B cell (primary cell): Measurements from ENCODE around the gene C17orf67. TPM values are rescaled to one million over a fixed set of nuclear protein-coding genes. Genes with fewer than 3 reads are reported as not detected.

ENCODE experiments used
- ATAC-seq: fragments of 200-7000 bp; cut with Tn5 transposase; one replicate; pipeline ENCODE4 v1.10.0; 2021; ENCODE audit warnings: low read depth, mild to moderate bottlenecking, moderate number of reproducible peaks, moderate library complexity
- CTCF ChIA-PET: fragments of 350-600 bp; sonication (Branson Sonifier 250); formaldehyde crosslinking; loops from one replicate; lab custom pipeline; 2021; ENCODE audit warnings: antibody characterized with exemption, inconsistent platforms; lab: Charles Lee
- POLR2A ChIA-PET: fragments of 350-600 bp; sonication (Branson Sonifier 250); formaldehyde crosslinking; loops from one replicate; lab custom pipeline; 2021; ENCODE audit warnings: antibody characterized with exemption; lab: Charles Lee
- DNase-seq: peaks from one replicate; pipeline ENCODE4 v3.0.0; 2013
- H2AFZ ChIP-seq: 2 replicates; pipeline ENCODE4 v1.6.1; 2012; ENCODE audit warnings: mild to moderate bottlenecking, low read depth, low read length; ENCODE audit not compliant: insufficient read depth, poor library complexity, severe bottlenecking
- H3K27ac ChIP-seq, 2 donors: 1 replicate in 1 of 2; 2 replicates in 1 of 2; pipeline ENCODE4 v1.5.1; 2012 to 2013; ENCODE audit warnings: low read length in 2 of 2, mild to moderate bottlenecking in 2 of 2, moderate library complexity in 1 of 2
- H3K27me3 ChIP-seq, 4 experiments: fragments of 200-600 bp in 1 of 4; sonication (generic) in 1 of 4; replicated peaks in 1 of 4; 1 replicate in 2 of 4; 2 replicates in 2 of 4; pipeline versions ENCODE4 v1.6.1 to v1.7.0; 2013 to 2016; ENCODE audit warnings: low read length in 3 of 4, mild to moderate bottlenecking in 2 of 4, mixed read lengths in 1 of 4, moderate library complexity in 1 of 4; ENCODE audit not compliant: insufficient read depth in 4 of 4, control insufficient read depth in 3 of 4; ENCODE audit errors: control extremely low read depth in 1 of 4
- H3K36me3 ChIP-seq, 2 experiments: replicated peaks in 1 of 2; 1 replicate in 1 of 2; 2 replicates in 1 of 2; pipeline versions ENCODE4 v1.6.1 to v1.7.1; 2013; ENCODE audit warnings: low read length in 1 of 2; ENCODE audit not compliant: insufficient read depth in 2 of 2, control insufficient read depth in 1 of 2; ENCODE audit errors: control extremely low read depth in 1 of 2, extremely low read depth in 1 of 2
- H3K4me1 ChIP-seq, 2 donors: fragments of 200-600 bp in 1 of 2; sonication (generic) in 1 of 2; 1 replicate in 1 of 2; 2 replicates in 1 of 2; pipeline versions ENCODE4 v1.5.1 to v1.6.1; 2013 to 2017; ENCODE audit warnings: low read length in 2 of 2; ENCODE audit not compliant: control insufficient read depth in 2 of 2, insufficient read depth in 2 of 2
- H3K4me2 ChIP-seq: replicated peaks from 2 replicates; pipeline ENCODE3; 2012; ENCODE audit warnings: mild to moderate bottlenecking, low read depth, low read length; ENCODE audit not compliant: poor library complexity, severe bottlenecking
- H3K4me3 ChIP-seq, 5 experiments: fragments of 200-600 bp in 1 of 5; sonication (generic) in 1 of 5; 1 replicate in 3 of 5; 2 replicates in 2 of 5; pipeline versions ENCODE4 v1.5.1 to v1.7.0; 2011 to 2016; ENCODE audit warnings: low read length in 4 of 5, mild to moderate bottlenecking in 4 of 5, low read depth in 2 of 5, control low read depth in 1 of 5, moderate library complexity in 1 of 5; ENCODE audit not compliant: insufficient read depth in 1 of 5; ENCODE audit errors: control extremely low read depth in 1 of 5, extremely low read depth in 1 of 5
- H3K79me2 ChIP-seq: fragments of 200-600 bp; sonication (generic); one replicate; pipeline ENCODE4 v1.6.0; 2016; ENCODE audit warnings: low read length; ENCODE audit not compliant: control insufficient read depth, insufficient read depth
- H3K9ac ChIP-seq: fragments of 200-600 bp; sonication (generic); 2 replicates; pipeline ENCODE4 v1.6.1; 2017; ENCODE audit warnings: mild to moderate bottlenecking, low read length, moderate library complexity
- H3K9me3 ChIP-seq, 3 donors: one replicate each; pipeline versions ENCODE4 v1.6.1 to v1.7.1; 2013; ENCODE audit warnings: low read length in 2 of 3; ENCODE audit not compliant: control insufficient read depth in 2 of 3, insufficient read depth in 1 of 3; ENCODE audit errors: control extremely low read depth in 1 of 3
- H4K20me1 ChIP-seq: 2 replicates; pipeline ENCODE4 v1.6.0; 2012; ENCODE audit warnings: mild to moderate bottlenecking, low read length; ENCODE audit not compliant: insufficient read depth, control insufficient read depth, poor library complexity, severe bottlenecking
- H3K27ac Mint-ChIP-seq: one replicate; pipeline ENCODE4 v1.8.0; 2021; ENCODE audit warnings: mixed read lengths
- H3K27me3 Mint-ChIP-seq: one replicate; pipeline ENCODE4 v1.8.0; 2021; ENCODE audit warnings: mixed read lengths
- H3K4me1 Mint-ChIP-seq: one replicate; pipeline ENCODE4 v1.8.0; 2021; ENCODE audit warnings: mixed read lengths
- H3K4me3 Mint-ChIP-seq: one replicate; pipeline ENCODE4 v1.8.0; 2021; ENCODE audit warnings: mixed read lengths
- H3K9me3 Mint-ChIP-seq: one replicate; pipeline ENCODE4 v1.8.0; 2022; ENCODE audit warnings: mixed read lengths; ENCODE audit not compliant: insufficient read depth
- EZH2 ChIP-seq: IDR thresholded peaks from 2 replicates; pipeline ENCODE4 v1.6.1; 2012; ENCODE audit warnings: borderline replicate concordance, low read depth, mild to moderate bottlenecking, moderate library complexity, low read length; ENCODE audit not compliant: insufficient read depth, poor library complexity, severe bottlenecking
- WGBS: methylation state at CpG from one replicate; pipeline ENCODE4 v1.1.5; 2013; ENCODE audit warnings: missing lambda C conversion rate; ENCODE audit not compliant: insufficient coverage; 5-methylcytosine and 5-hydroxymethylcytosine counted together
- intact Hi-C: fragments of 100-400 bp; cut with micrococcal nuclease; formaldehyde crosslinking; loops from one replicate; pipeline ENCODE4 v1.10.0; 2022
- polyA plus RNA-seq: library from polyadenylated mRNA; depleted of rRNA; stranded (reverse); fragments of >200 nt; gene quantifications from 2 replicates; pipeline ENCODE4 v1.2.3, GENCODE V29; 2012
- total RNA-seq, 2 donors: library from RNA; stranded (reverse); fragments of 120-200 nt in 1 of 2; gene quantifications; 1 replicate in 1 of 2; 2 replicates in 1 of 2; pipeline versions ENCODE4 v1.2.3 to v1.2.4, GENCODE V29; 2013 to 2022
- TF ChIP-seq, protein P1 (sequence below): fragments of 200-600 bp; IDR thresholded peaks from one replicate; pipeline ENCODE4 v1.8.0; 2022; ENCODE audit warnings: antibody characterized with exemption, mild to moderate bottlenecking

C17orf67 gene
- total and polyA plus RNA-seq, 2 donors (not counting 1 experiment from before 2014, with no cell fraction given), result 5.0 to 10.0 TPM

- ATAC-seq, result no peak
Observed at GRCh38 chr17:56812901-56813388, 20.8 kb downstream of the C17orf67 start.

More at GRCh38 chr17:56812901-56813388, 20.8 kb downstream of the C17orf67 start:
- Histone ChIP-seq H4K20me1 (no peaks in the 10 kb centered on the region), H3K9me3 (no peaks in the 10 kb centered on the region), H3K9ac (no peak overlapping the region), H3K27ac (no peak overlapping the region), H3K4me2 (no peak overlapping the region), H3K36me3 (no peaks in the 10 kb centered on the region), H3K4me3 (no peak overlapping the region), H3K79me2 (no peaks in the 10 kb centered on the region), H2AFZ (no peak overlapping the region), H3K4me1 (no peaks in the 10 kb centered on the region), H3K27me3 (no peaks in the 10 kb centered on the region)
- TF ChIP-seq, protein P1, sequence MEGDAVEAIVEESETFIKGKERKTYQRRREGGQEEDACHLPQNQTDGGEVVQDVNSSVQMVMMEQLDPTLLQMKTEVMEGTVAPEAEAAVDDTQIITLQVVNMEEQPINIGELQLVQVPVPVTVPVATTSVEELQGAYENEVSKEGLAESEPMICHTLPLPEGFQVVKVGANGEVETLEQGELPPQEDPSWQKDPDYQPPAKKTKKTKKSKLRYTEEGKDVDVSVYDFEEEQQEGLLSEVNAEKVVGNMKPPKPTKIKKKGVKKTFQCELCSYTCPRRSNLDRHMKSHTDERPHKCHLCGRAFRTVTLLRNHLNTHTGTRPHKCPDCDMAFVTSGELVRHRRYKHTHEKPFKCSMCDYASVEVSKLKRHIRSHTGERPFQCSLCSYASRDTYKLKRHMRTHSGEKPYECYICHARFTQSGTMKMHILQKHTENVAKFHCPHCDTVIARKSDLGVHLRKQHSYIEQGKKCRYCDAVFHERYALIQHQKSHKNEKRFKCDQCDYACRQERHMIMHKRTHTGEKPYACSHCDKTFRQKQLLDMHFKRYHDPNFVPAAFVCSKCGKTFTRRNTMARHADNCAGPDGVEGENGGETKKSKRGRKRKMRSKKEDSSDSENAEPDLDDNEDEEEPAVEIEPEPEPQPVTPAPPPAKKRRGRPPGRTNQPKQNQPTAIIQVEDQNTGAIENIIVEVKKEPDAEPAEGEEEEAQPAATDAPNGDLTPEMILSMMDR, result no peak
- no peak for TF ChIP-seq EZH2
- intact Hi-C loops, result loop anchor here (10.0 kb wide), 1 partner anchor 52 kb away; no protein-coding TSS in a partner anchor
- POLR2A ChIA-PET, result no interaction called here
- Mint-ChIP-seq H3K4me1 (no peaks in the 10 kb centered on the region), H3K27ac (no peak overlapping the region), H3K4me3 (no peak overlapping the region), H3K9me3 (no peaks in the 10 kb centered on the region), H3K27me3 (no peaks in the 10 kb centered on the region)
- CTCF ChIA-PET, result no interaction called here
- DNase-seq, result no peak
- 83% methylated on average over 7 of the region's 7 CpGs for WGBS
